ENCODE results near the gene UBE2O. TPM values are rescaled to one million over a fixed set of nuclear protein-coding genes. Genes with fewer than 3 reads are reported as not detected.

Gene UBE2O
- total and polyA plus RNA-seq, 2 experiments from 2014 or later, result 30.4 to 79.4 TPM

DNA sequence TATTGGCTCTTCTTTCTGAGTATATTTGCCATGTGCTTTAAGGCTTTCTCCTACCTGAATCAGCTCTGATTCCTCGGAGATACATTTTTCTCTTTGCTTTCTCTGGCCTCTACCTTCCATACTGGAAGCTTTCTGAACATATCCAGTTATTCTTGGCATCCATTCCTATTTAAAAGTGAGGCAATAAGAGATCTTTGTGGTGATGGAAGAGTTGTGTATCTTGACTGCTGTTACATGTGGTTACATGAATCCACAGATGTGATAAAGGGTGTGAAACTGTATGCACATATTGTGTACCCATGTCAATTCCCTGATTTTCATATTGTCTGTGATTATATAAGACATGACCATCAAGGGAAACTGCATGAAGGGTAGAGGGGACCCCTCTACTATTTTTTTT is 24.4 kb downstream of the UBE2O start:
- Histone ChIP-seq H3K9me2 (ENCODE audit: insufficient read depth) (no peaks in the 10 kb centered on the region), H3K27ac (ENCODE audit: low read depth) (no peak overlapping the region), H3K4me2 (no peak overlapping the region), H3K27me3 (ENCODE audit: insufficient read depth) (no peaks in the 10 kb centered on the region), H3K4me1 (ENCODE audit: insufficient read depth) (peaks cover 53% of the 10 kb centered on the region), H3F3A (replicated peaks; ENCODE audit: low read depth) (no peaks in the 10 kb centered on the region), H2AFZ (no peak overlapping the region), H3K4me3 (no peak overlapping the region), H4K20me1 (replicated peaks; ENCODE audit: insufficient read depth) (peaks cover 59% of the 10 kb centered on the region), H3K79me2 (replicated peaks; ENCODE audit: insufficient read depth) (peaks cover 96% of the 10 kb centered on the region), H3K36me3 (ENCODE audit: insufficient read depth) (no peaks in the 10 kb centered on the region)
- Mint-ChIP-seq H3K36me3 (ENCODE audit: low read depth) (peaks cover 6% of the 10 kb centered on the region), H3K4me3 (no peak overlapping the region), H3K27ac (no peak overlapping the region), H3K4me1 (peaks cover 58% of the 10 kb centered on the region), H3K9me3 (no peaks in the 10 kb centered on the region; the same call in 2 of the 3 replicates), H3K27me3 (ENCODE audit: insufficient read depth, low read depth, poor library complexity) (peaks cover 3% of the 10 kb centered on the region)
- no peak for DNase-seq (ENCODE audit: low spot score)
- ATAC-seq, result no peak
- TF ChIP-seq ZNF331 (CRISPR knock-in tag; IDR thresholded peaks at IDR 0.05; ENCODE audit: low read depth) (no peak), STAT1 (IDR thresholded peaks at IDR 0.05; ENCODE audit: unreplicated experiment) (no peak), EZH2 (IDR thresholded peaks at IDR 0.05; ENCODE audit: low read depth, unreplicated experiment) (no peak), CREB1 (CRISPR knock-in tag; IDR thresholded peaks at IDR 0.05; ENCODE audit: low read depth) (no peak), JUNB (IDR thresholded peaks at IDR 0.05; ENCODE audit: unreplicated experiment) (no peak), ZNF114 (CRISPR knock-in tag; IDR thresholded peaks at IDR 0.05) (no peak)
- TF ChIP-seq, protein P1, sequence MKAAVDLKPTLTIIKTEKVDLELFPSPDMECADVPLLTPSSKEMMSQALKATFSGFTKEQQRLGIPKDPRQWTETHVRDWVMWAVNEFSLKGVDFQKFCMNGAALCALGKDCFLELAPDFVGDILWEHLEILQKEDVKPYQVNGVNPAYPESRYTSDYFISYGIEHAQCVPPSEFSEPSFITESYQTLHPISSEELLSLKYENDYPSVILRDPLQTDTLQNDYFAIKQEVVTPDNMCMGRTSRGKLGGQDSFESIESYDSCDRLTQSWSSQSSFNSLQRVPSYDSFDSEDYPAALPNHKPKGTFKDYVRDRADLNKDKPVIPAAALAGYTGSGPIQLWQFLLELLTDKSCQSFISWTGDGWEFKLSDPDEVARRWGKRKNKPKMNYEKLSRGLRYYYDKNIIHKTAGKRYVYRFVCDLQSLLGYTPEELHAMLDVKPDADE (IDR thresholded peaks at IDR 0.05), result no peak
- TF ChIP-seq, protein P2, sequence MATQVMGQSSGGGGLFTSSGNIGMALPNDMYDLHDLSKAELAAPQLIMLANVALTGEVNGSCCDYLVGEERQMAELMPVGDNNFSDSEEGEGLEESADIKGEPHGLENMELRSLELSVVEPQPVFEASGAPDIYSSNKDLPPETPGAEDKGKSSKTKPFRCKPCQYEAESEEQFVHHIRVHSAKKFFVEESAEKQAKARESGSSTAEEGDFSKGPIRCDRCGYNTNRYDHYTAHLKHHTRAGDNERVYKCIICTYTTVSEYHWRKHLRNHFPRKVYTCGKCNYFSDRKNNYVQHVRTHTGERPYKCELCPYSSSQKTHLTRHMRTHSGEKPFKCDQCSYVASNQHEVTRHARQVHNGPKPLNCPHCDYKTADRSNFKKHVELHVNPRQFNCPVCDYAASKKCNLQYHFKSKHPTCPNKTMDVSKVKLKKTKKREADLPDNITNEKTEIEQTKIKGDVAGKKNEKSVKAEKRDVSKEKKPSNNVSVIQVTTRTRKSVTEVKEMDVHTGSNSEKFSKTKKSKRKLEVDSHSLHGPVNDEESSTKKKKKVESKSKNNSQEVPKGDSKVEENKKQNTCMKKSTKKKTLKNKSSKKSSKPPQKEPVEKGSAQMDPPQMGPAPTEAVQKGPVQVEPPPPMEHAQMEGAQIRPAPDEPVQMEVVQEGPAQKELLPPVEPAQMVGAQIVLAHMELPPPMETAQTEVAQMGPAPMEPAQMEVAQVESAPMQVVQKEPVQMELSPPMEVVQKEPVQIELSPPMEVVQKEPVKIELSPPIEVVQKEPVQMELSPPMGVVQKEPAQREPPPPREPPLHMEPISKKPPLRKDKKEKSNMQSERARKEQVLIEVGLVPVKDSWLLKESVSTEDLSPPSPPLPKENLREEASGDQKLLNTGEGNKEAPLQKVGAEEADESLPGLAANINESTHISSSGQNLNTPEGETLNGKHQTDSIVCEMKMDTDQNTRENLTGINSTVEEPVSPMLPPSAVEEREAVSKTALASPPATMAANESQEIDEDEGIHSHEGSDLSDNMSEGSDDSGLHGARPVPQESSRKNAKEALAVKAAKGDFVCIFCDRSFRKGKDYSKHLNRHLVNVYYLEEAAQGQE (IDR thresholded peaks at IDR 0.05; ENCODE audit: unreplicated experiment), result no peak
- TF ChIP-seq, protein P3, sequence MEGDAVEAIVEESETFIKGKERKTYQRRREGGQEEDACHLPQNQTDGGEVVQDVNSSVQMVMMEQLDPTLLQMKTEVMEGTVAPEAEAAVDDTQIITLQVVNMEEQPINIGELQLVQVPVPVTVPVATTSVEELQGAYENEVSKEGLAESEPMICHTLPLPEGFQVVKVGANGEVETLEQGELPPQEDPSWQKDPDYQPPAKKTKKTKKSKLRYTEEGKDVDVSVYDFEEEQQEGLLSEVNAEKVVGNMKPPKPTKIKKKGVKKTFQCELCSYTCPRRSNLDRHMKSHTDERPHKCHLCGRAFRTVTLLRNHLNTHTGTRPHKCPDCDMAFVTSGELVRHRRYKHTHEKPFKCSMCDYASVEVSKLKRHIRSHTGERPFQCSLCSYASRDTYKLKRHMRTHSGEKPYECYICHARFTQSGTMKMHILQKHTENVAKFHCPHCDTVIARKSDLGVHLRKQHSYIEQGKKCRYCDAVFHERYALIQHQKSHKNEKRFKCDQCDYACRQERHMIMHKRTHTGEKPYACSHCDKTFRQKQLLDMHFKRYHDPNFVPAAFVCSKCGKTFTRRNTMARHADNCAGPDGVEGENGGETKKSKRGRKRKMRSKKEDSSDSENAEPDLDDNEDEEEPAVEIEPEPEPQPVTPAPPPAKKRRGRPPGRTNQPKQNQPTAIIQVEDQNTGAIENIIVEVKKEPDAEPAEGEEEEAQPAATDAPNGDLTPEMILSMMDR (conservative IDR thresholded peaks at IDR 0.05; ENCODE audit: low read depth in 2 of 2), result no peak

All from GM23338 (cell line).